Brain microvascular endothelial cell (primary cell): ENCODE results near the gene CABP5.

ENCODE experiments used
- DNase-seq: peaks from one replicate; pipeline ENCODE4 v3.0.0-alpha.2; 2020
- H3K27ac ChIP-seq: fragments of 250-450 bp; sonication (Bioruptor Pico); 2 replicates; pipeline ENCODE4 v1.5.1; 2020; ENCODE audit warnings: mild to moderate bottlenecking, moderate library complexity
- H3K27me3 ChIP-seq: fragments of 250-450 bp; sonication (Bioruptor Pico); replicated peaks from 2 replicates; pipeline ENCODE4 v1.5.1; 2020; ENCODE audit warnings: mild to moderate bottlenecking
- H3K36me3 ChIP-seq: fragments of 250-450 bp; sonication (Bioruptor Pico); replicated peaks from 2 replicates; pipeline ENCODE4 v1.5.1; 2020; ENCODE audit warnings: mild to moderate bottlenecking
- H3K4me3 ChIP-seq: 2 replicates; pipeline ENCODE4 v1.5.1; 2011; ENCODE audit warnings: low read depth, mild to moderate bottlenecking, control low read depth, low read length, moderate library complexity
- CTCF ChIP-seq: IDR thresholded peaks from 2 replicates; pipeline ENCODE4 v1.5.1; 2011; ENCODE audit warnings: low read depth, mild to moderate bottlenecking, moderate library complexity, low read length, control low read depth, inconsistent platforms; ENCODE audit errors: missing control alignments
- in situ Hi-C: cut with HindIII; loops from 2 replicates; pipeline ENCODE4 v1.10.0; 2017; ENCODE audit warnings: low sequenced_read_pairs, low pct_ligation_motif_present

Gene CABP5

GRCh38 chr19:48059331-48059730 lies 15.5 kb upstream of the CABP5 start:
- in situ Hi-C loops, result no loop called here
- TF ChIP-seq CTCF, result no peak
- no peak for DNase-seq
- Histone ChIP-seq H3K4me3 (no peak overlapping the region), H3K36me3 (no peaks in the 10 kb centered on the region), H3K27ac (no peak overlapping the region), H3K27me3 (no peaks in the 10 kb centered on the region)

GRCh38 chr19:48053856-48054255 lies 10.0 kb upstream of the CABP5 start:
- H3K36me3 ChIP-seq, result no peaks in the 10 kb centered on the region
- no peak for DNase-seq

GRCh38 chr19:48053076-48053475 lies 9.2 kb upstream of the CABP5 start:
- TF ChIP-seq CTCF, result no peak
- Histone ChIP-seq H3K27ac (no peak overlapping the region), H3K27me3 (no peaks in the 10 kb centered on the region), H3K4me3 (no peak overlapping the region), H3K36me3 (no peaks in the 10 kb centered on the region)
- no peak for DNase-seq
- in situ Hi-C loops, result no loop called here

More at GRCh38 chr19:48053856-48054255, 10.0 kb upstream of the CABP5 start:
- Histone ChIP-seq H3K27me3 (no peaks in the 10 kb centered on the region), H3K27ac (no peak overlapping the region), H3K4me3 (no peak overlapping the region)
- in situ Hi-C loops, result no loop called here
- TF ChIP-seq CTCF, result no peak

- TF ChIP-seq CTCF, result no peak
- no peak for DNase-seq
- H3K36me3 ChIP-seq, result no peaks in the 10 kb centered on the region
- in situ Hi-C loops, result no loop called here
- no peak overlapping the region for H3K4me3 ChIP-seq
- no peaks in the 10 kb centered on the region for H3K27me3 ChIP-seq
- H3K27ac ChIP-seq, result no peak overlapping the region
Measured at GRCh38 chr19:48051335-48052033, 7.6 kb upstream of the CABP5 start.

GRCh38 chr19:48044561-48044960 lies 682 bp upstream of the CABP5 start:
- no peaks in the 10 kb centered on the region for H3K27me3 ChIP-seq
- no peak overlapping the region for H3K4me3 ChIP-seq
- no peak overlapping the region for H3K27ac ChIP-seq
- no peaks in the 10 kb centered on the region for H3K36me3 ChIP-seq
- no peak for DNase-seq
- no peak for TF ChIP-seq CTCF
- in situ Hi-C loops, result no loop called here
